Nephron (organoid): ENCODE measurements around the gene CLRN1.
"Not testable (repeated sequence)": the region's sequence is repeated elsewhere in the genome, so short reads cannot be mapped to it uniquely, and the experiment has no call there.

ENCODE experiments used
- H3K27ac Mint-ChIP-seq, 3 experiments: 2 replicates each; pipeline ENCODE4 v1.8.0; 2020; ENCODE audit warnings: mixed read lengths in 3 of 3, mild to moderate bottlenecking in 2 of 3, moderate library complexity in 1 of 3
- H3K27me3 Mint-ChIP-seq: 2 replicates; pipeline ENCODE4 v1.8.0; 2021; ENCODE audit warnings: low read depth, mild to moderate bottlenecking, moderate library complexity, mixed read lengths
- H3K36me3 Mint-ChIP-seq: 2 replicates; pipeline ENCODE4 v1.8.0; 2020; ENCODE audit warnings: low read depth, mixed read lengths
- H3K4me1 Mint-ChIP-seq: 2 replicates; pipeline ENCODE4 v1.8.0; 2020; ENCODE audit warnings: mixed read lengths
- H3K4me3 Mint-ChIP-seq, 3 experiments: 2 replicates each; pipeline ENCODE4 v1.8.0; 2020; ENCODE audit warnings: mild to moderate bottlenecking in 3 of 3, mixed read lengths in 3 of 3, moderate library complexity in 2 of 3
- H3K9me3 Mint-ChIP-seq: 2 replicates; pipeline ENCODE4 v1.8.0; 2020; ENCODE audit warnings: mixed read lengths
- TF ChIP-seq, protein P1 (sequence below), 3 experiments: fragments of 200-600 bp; sonication (generic); IDR thresholded peaks; one replicate each; pipeline ENCODE4 v1.5.0; 2021; ENCODE audit warnings: antibody characterized with exemption in 3 of 3; ENCODE audit not compliant: unreplicated experiment in 3 of 3

CLRN1 gene

DNA sequence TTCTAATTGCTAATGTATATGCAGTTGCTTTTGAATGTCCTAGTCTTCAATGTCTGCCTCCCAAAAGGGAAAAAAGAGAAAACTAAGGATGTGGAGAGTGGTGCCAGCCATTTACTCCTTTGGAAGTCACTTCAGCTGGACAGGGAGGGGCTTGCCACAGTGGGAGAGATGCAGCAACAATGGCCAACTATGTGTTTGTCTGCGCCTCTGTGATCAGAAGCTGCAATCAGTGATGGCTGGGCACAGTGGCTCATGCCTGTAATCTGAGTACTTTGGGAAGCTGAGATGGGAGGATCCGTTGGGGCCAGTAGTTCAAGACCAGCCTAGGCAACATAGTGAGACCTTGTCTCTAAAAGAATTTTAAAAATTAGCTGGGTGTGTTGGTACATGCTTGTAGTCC, 16.7 kb upstream of the CLRN1 start:
- TF ChIP-seq, protein P1, sequence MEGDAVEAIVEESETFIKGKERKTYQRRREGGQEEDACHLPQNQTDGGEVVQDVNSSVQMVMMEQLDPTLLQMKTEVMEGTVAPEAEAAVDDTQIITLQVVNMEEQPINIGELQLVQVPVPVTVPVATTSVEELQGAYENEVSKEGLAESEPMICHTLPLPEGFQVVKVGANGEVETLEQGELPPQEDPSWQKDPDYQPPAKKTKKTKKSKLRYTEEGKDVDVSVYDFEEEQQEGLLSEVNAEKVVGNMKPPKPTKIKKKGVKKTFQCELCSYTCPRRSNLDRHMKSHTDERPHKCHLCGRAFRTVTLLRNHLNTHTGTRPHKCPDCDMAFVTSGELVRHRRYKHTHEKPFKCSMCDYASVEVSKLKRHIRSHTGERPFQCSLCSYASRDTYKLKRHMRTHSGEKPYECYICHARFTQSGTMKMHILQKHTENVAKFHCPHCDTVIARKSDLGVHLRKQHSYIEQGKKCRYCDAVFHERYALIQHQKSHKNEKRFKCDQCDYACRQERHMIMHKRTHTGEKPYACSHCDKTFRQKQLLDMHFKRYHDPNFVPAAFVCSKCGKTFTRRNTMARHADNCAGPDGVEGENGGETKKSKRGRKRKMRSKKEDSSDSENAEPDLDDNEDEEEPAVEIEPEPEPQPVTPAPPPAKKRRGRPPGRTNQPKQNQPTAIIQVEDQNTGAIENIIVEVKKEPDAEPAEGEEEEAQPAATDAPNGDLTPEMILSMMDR (IDR thresholded peaks at IDR 0.05; ENCODE audit: unreplicated experiment in 3 of 3), result no peak
- Mint-ChIP-seq H3K4me3 (no peak overlapping the region), H3K27me3 (no peaks in the 10 kb centered on the region), H3K36me3 (no peaks in the 10 kb centered on the region), H3K9me3 (peaks cover 15% of the 10 kb centered on the region), H3K4me1 (no peaks in the 10 kb centered on the region), H3K27ac (no peak overlapping the region)

DNA sequence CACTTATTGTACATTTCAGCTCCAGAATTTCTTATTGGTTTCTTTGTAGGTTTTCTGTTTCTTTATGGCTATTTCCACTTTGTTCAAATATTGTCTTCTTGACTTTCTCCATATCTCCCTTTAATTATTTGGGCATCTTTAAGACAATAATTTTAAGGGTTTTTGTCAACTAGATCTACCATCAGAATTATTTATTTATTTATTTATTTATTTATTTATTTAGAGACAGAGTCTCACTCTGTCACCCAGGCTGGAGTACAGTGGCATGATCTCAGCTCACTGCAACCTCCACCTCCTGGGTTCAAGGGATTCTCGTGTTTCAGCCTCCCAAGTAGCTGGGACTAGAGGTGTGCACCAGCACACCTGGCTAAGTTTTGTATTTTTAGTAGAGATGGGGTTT, 15.9 kb upstream of the CLRN1 start:
- not testable (repeated sequence) for H3K4me3 Mint-ChIP-seq, H3K27me3 Mint-ChIP-seq, H3K36me3 Mint-ChIP-seq, H3K27ac Mint-ChIP-seq, H3K4me1 Mint-ChIP-seq
- peaks cover 15% of the 10 kb centered on the region for H3K9me3 Mint-ChIP-seq

DNA sequence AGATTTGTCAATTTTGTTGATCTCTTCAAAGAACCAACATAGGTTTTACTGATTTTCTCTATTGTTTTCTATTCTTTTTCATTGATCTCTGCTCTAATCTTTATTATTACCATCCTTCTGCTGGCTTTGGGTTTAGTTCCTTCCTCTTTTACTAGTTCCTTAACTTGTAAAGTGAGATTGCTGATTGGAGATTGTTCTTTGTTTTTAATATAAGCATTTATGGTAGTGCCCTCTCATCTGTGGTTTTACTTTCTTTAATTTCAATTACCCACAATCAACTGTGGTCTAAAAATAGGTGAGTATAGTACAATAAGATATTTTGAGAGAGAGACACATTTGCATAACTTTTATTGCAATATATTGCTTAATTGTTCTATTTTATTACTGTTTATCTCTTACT, 13.2 kb upstream of the CLRN1 start:
- H3K9me3 Mint-ChIP-seq, result peaks cover 9% of the 10 kb centered on the region
- H3K27ac Mint-ChIP-seq, result no peak overlapping the region
- TF ChIP-seq, protein P1 (IDR thresholded peaks at IDR 0.05; ENCODE audit: unreplicated experiment in 3 of 3), result no peak
- no peaks in the 10 kb centered on the region for H3K27me3 Mint-ChIP-seq
- no peaks in the 10 kb centered on the region for H3K36me3 Mint-ChIP-seq
- H3K4me1 Mint-ChIP-seq, result no peaks in the 10 kb centered on the region
- H3K4me3 Mint-ChIP-seq, result no peak overlapping the region

DNA sequence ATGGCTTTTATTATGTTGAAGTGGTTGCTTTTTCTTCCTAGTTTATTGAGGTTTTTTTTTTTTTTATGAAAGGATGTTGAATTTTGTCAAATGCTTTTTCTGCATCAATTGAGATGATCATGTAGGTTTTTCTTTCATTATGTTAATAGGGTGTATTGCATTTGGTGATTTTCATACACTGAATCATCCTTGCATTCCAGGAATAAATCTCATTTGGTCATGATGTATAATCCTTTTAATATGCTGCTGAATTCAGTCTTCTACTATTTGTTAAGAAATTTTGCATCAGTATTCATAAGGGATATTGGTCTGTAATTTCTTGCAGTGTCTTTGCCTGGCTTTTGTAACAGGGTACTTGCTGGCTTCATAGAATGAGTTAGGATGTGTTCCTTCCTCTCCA, 11.5 kb upstream of the CLRN1 start:
- H3K36me3 Mint-ChIP-seq, result no peaks in the 10 kb centered on the region
- TF ChIP-seq, protein P1 (IDR thresholded peaks at IDR 0.05; ENCODE audit: unreplicated experiment in 3 of 3), result no peak
- H3K27ac Mint-ChIP-seq, result no peak overlapping the region
- H3K4me1 Mint-ChIP-seq, result no peaks in the 10 kb centered on the region
- H3K4me3 Mint-ChIP-seq, result no peak overlapping the region
- no peaks in the 10 kb centered on the region for H3K27me3 Mint-ChIP-seq
- H3K9me3 Mint-ChIP-seq, result peaks cover 9% of the 10 kb centered on the region

DNA sequence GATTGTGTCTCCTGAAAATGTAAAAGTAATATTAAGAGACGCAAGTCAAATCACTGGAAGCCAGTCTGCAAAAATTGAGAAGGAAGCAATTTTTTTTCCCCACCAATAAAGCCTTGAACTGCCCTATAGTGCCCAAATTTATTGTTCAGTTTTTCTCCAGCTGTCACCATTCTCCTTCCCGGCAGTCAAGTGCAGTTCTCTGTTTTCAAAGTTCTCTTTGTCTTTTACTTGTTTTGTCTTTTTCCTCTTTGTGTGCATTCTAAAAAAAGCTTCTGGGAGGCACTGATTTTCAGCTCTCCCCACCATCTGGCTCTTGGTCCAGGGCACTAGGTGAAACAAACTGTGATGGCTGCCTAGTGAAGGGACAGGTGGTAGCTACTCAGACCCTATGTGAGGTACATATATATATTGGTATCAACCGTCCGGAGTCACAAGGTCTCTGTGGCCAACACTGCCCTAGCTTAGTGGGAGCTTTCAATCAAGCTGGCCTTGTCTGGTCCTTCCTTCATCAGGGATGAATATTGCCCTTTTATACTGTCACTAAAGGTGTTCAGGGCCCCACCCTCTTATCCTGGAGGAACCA, 6.1 kb upstream of the CLRN1 start:
- H3K9me3 Mint-ChIP-seq, result no peaks in the 10 kb centered on the region
- no peak overlapping the region for H3K4me3 Mint-ChIP-seq
- TF ChIP-seq, protein P1 (IDR thresholded peaks at IDR 0.05; ENCODE audit: unreplicated experiment in 3 of 3), result no peak
- no peak overlapping the region for H3K27ac Mint-ChIP-seq
- H3K36me3 Mint-ChIP-seq, result no peaks in the 10 kb centered on the region
- no peaks in the 10 kb centered on the region for H3K27me3 Mint-ChIP-seq
- H3K4me1 Mint-ChIP-seq, result no peaks in the 10 kb centered on the region

DNA sequence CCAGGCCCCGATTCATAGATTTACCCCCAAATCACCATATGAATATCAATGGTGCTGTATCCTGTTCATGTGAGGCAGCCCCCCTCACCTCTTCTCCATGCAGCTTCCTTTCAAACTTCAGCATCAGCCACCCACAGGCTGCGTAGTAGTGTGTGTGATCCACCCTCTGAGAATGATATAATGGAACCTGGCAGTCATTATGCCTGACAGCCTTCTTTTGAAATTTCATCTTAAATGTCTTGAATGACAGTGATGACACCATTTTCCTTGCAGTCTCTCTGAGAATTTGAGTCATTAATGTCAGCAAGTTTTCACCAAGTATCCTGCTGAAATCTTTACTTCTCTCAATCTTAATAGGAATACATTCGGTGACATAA, 3.5 kb upstream of the CLRN1 start:
- H3K4me3 Mint-ChIP-seq, result no peak overlapping the region
- no peaks in the 10 kb centered on the region for H3K27me3 Mint-ChIP-seq
- H3K9me3 Mint-ChIP-seq, result no peaks in the 10 kb centered on the region
- no peak overlapping the region for H3K27ac Mint-ChIP-seq
- TF ChIP-seq, protein P1 (IDR thresholded peaks at IDR 0.05; ENCODE audit: unreplicated experiment in 3 of 3), result no peak
- H3K36me3 Mint-ChIP-seq, result no peaks in the 10 kb centered on the region
- no peaks in the 10 kb centered on the region for H3K4me1 Mint-ChIP-seq
